Esophagus muscularis mucosa (tissue), 4 donors: ENCODE measurements around the gene GH2. TPM values are rescaled to one million over a fixed set of nuclear protein-coding genes. Genes with fewer than 3 reads are reported as not detected.

Experiments used
- DNase-seq: peaks from one replicate; pipeline ENCODE4 v3.0.0-alpha.2; 2017; ENCODE audit errors: extremely low spot score
- H3K27ac ChIP-seq, 4 donors: fragments of 200-600 bp; sonication (generic); replicated peaks in 1 of 4; 1 replicate in 3 of 4; 2 replicates in 1 of 4; pipeline ENCODE4 v1.5.1; 2016 to 2019; ENCODE audit warnings: mild to moderate bottlenecking in 1 of 4
- H3K27me3 ChIP-seq, 4 donors: fragments of 200-600 bp; sonication (generic); one replicate each; pipeline versions ENCODE4 v1.5.1 to v1.6.0; 2016 to 2019
- H3K36me3 ChIP-seq, 4 donors: fragments of 200-600 bp; sonication (generic); one replicate each; pipeline ENCODE4 v1.5.1; 2016 to 2019
- H3K4me1 ChIP-seq, 4 donors: fragments of 200-600 bp; sonication (generic); one replicate each; pipeline ENCODE4 v1.5.1; 2016 to 2019
- H3K4me3 ChIP-seq, 4 donors: fragments of 200-600 bp; sonication (generic); 1 replicate in 2 of 4; 2 replicates in 2 of 4; pipeline ENCODE4 v1.5.1; 2016 to 2019; ENCODE audit warnings: mild to moderate bottlenecking in 4 of 4, moderate library complexity in 1 of 4
- H3K9me3 ChIP-seq, 4 donors: fragments of 200-600 bp; sonication (generic); 1 replicate in 3 of 4; 2 replicates in 1 of 4; pipeline ENCODE4 v1.5.1; 2016 to 2019
- EP300 ChIP-seq: sonication (generic); formaldehyde crosslinking; IDR thresholded peaks from one replicate; pipeline ENCODE4 v1.6.1; 2017; ENCODE audit warnings: antibody characterized with exemption
- POLR2A ChIP-seq: fragments of 450-650 bp; IDR thresholded peaks from one replicate; pipeline ENCODE4 v1.6.1; 2017; ENCODE audit warnings: antibody characterized with exemption, moderate library complexity, mild to moderate bottlenecking, low read depth
- POLR2AphosphoS5 ChIP-seq, 2 donors: sonication (generic); formaldehyde crosslinking; IDR thresholded peaks; one replicate each; pipeline ENCODE4 v1.6.1; 2017; ENCODE audit warnings: antibody characterized with exemption in 2 of 2
- WGBS: methylation state at CpG from one replicate; pipeline ENCODE4 v1.1.5; 2018; 5-methylcytosine and 5-hydroxymethylcytosine counted together
- intact Hi-C: fragments of 100-400 bp; cut with DNase I; formaldehyde crosslinking; loops from one replicate; pipeline ENCODE4 v1.15.1; 2023
- total RNA-seq, 4 donors: library from RNA; depleted of rRNA; stranded (reverse); fragments of >200 nt; gene quantifications; one replicate each; pipeline versions ENCODE4 v1.1.0 to v1.2.1, GENCODE V29; 2016
- TF ChIP-seq, protein P1 (sequence below), 3 experiments: fragments of 200-600 bp in 2 of 3; fragments of 450-650 bp in 1 of 3; sonication (generic) in 2 of 3; IDR thresholded peaks; one replicate each; pipeline ENCODE4 v1.5.1; 2017 to 2019; ENCODE audit warnings: antibody characterized with exemption in 3 of 3, mild to moderate bottlenecking in 2 of 3, moderate library complexity in 1 of 3

Gene GH2
- not detected for total RNA-seq

GRCh38 chr17:63881935-63882601 lies at the start of gene GH2:
TSS of gene GH2 (minus strand) at chr17:63881944. CDS start at chr17:63881801, 143 bp downstream.
- Histone ChIP-seq H3K9me3 (no peaks in the 10 kb centered on the region), H3K27ac (no peak within 1 kb of the TSS), H3K4me3 (no peak within 1 kb of the TSS), H3K36me3 (no peaks in the 10 kb centered on the region), H3K4me1 (no peaks in the 10 kb centered on the region), H3K27me3 (peaks cover 0 to 20% (median 0%) of the 10 kb centered on the region in 4 donors)
- DNase-seq = no peak
- 69% methylated on average over 9 of the region's 15 CpGs for WGBS
- TF ChIP-seq, protein P1, sequence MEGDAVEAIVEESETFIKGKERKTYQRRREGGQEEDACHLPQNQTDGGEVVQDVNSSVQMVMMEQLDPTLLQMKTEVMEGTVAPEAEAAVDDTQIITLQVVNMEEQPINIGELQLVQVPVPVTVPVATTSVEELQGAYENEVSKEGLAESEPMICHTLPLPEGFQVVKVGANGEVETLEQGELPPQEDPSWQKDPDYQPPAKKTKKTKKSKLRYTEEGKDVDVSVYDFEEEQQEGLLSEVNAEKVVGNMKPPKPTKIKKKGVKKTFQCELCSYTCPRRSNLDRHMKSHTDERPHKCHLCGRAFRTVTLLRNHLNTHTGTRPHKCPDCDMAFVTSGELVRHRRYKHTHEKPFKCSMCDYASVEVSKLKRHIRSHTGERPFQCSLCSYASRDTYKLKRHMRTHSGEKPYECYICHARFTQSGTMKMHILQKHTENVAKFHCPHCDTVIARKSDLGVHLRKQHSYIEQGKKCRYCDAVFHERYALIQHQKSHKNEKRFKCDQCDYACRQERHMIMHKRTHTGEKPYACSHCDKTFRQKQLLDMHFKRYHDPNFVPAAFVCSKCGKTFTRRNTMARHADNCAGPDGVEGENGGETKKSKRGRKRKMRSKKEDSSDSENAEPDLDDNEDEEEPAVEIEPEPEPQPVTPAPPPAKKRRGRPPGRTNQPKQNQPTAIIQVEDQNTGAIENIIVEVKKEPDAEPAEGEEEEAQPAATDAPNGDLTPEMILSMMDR (IDR thresholded peaks at IDR 0.05) = peak; percentile 20 to 63 (median 42)
- TF ChIP-seq EP300 (no peak), POLR2A (no peak)
- intact Hi-C loops = no loop called here

GRCh38 chr17:63930951-63931575 lies 49.3 kb upstream of the GH2 start:
- Histone ChIP-seq H3K27me3 (no peaks in the 10 kb centered on the region), H3K36me3 (peaks cover 0 to 13% (median 0%) of the 10 kb centered on the region in 4 donors), H3K4me3 (peak overlapping the region in 3 of 4 donors; percentile 5 to 30 (median 10)), H3K9me3 (no peaks in the 10 kb centered on the region), H3K4me1 (peaks cover 5 to 20% (median 16%) of the 10 kb centered on the region in 4 donors), H3K27ac (peak overlapping the region; percentile 35 to 64 (median 42))
- no peak for DNase-seq
- intact Hi-C loops = no loop called here
- TF ChIP-seq POLR2AphosphoS5 (IDR thresholded peaks at IDR 0.05) (peak in 1 of 2 donors; percentile 25), EP300 (no peak)
- 62% methylated on average over 16 of the region's 16 CpGs for WGBS

GRCh38 chr17:63929860-63930766 lies 48.4 kb upstream of the GH2 start:
- Histone ChIP-seq H3K36me3 (peaks cover 0 to 13% (median 0%) of the 10 kb centered on the region in 4 donors), H3K4me1 (peaks cover 5 to 20% (median 16%) of the 10 kb centered on the region in 4 donors), H3K9me3 (no peaks in the 10 kb centered on the region), H3K4me3 (peak overlapping the region in 1 of 4 donors; percentile 16), H3K27ac (peak overlapping the region in 3 of 4 donors; percentile 3 to 64 (median 40)), H3K27me3 (no peaks in the 10 kb centered on the region)
- intact Hi-C loops = no loop called here
- whole genome bisulfite sequencing = 84% methylated on average over 14 of the region's 24 CpGs
- TF ChIP-seq EP300 (no peak), POLR2A (no peak), POLR2AphosphoS5 (IDR thresholded peaks at IDR 0.05) (peak in 1 of 2 donors; percentile 43)
- TF ChIP-seq, protein P1 (IDR thresholded peaks at IDR 0.05) = no peak
- no peak for DNase-seq

- intact Hi-C loops = no loop called here
- H3K27me3 ChIP-seq = no peaks in the 10 kb centered on the region
- WGBS = 96% methylated on average over 4 of the region's 10 CpGs
These were observed 47.4 kb upstream of the GH2 start for GRCh38 chr17:63928966-63929695.

More at GRCh38 chr17:63928966-63929695, 47.4 kb upstream of the GH2 start:
- DNase-seq = no peak
- Histone ChIP-seq H3K4me1 (peaks cover 5 to 20% (median 16%) of the 10 kb centered on the region in 4 donors), H3K36me3 (peaks cover 0 to 13% (median 0%) of the 10 kb centered on the region in 4 donors), H3K9me3 (no peaks in the 10 kb centered on the region), H3K27ac (no peak overlapping the region), H3K4me3 (no peak overlapping the region)
- TF ChIP-seq POLR2A (no peak), POLR2AphosphoS5 (IDR thresholded peaks at IDR 0.05) (no peak), EP300 (no peak)
- TF ChIP-seq, protein P1 (IDR thresholded peaks at IDR 0.05) = no peak
